GM19438 (cell line): Measurements from ENCODE around the gene DIAPH1.
A peak's percentile ranks its signal among the peaks of the same experiment; 100 is the strongest.

ENCODE experiments used
- ATAC-seq: cut with Tn5 transposase; IDR thresholded peaks from one replicate; pipeline ENCODE4 v1.9.1; 2021; ENCODE audit warnings: low read depth; ENCODE audit not compliant: unreplicated experiment

The DIAPH1 gene

DNA sequence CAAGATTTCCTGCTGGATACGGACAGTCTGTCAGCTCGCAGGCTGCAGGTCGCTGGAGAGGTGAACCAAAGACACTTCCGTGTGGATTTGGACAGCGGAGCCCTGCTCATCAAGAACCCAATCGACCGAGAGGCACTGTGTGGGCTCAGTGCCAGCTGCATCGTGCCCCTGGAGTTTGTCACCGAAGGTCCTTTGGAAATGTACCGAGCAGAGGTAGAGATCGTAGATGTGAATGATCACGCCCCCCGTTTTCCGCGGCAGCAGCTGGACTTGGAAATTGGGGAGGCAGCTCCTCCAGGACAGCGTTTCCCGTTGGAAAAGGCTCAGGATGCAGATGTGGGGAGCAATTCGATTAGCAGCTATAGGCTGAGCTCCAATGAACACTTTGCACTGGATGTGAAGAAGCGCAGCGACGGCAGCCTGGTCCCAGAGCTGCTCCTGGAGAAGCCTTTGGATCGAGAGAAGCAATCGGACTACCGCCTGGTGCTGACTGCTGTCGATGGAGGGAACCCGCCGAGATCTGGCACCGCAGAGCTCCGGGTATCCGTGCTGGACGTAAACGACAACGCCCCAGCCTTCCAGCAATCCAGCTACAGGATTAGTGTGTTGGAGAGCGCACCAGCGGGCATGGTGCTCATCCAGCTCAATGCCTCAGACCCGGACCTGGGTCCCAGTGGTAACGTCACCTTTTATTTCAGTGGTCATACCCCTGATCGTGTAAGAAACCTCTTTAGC, 133.3 kb downstream of the DIAPH1 start:
- ATAC-seq, result no peak

GRCh38 chr5:141484641-141485311, 134.0 kb downstream of the DIAPH1 start, which contains the start of gene PCDHGC4:
Gene PCDHGC4, plus strand, starts transcription at chr5:141485030. Its CDS starts 144 bp downstream, at chr5:141485174.
- ATAC-seq, result no peak

DNA sequence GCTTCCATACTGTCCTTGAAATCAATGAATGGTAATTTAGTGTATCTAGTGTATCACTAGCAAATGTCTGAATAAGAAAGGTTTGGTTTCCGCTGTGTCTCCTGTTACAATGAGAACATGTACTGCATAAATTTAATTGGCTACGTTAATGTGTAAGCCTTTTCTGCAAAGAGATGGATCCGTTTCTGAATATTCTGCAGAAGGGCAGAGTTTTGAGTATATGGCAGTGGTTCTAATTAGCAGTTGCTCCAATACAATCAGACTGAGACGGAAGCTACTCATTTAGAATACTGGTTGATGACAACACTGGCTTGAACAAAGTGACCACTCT, 134.5 kb downstream of the DIAPH1 start:
- no peak for ATAC-seq

GRCh38 chr5:141483902-141484301, 134.9 kb downstream of the DIAPH1 start:
- ATAC-seq, result no peak

DNA sequence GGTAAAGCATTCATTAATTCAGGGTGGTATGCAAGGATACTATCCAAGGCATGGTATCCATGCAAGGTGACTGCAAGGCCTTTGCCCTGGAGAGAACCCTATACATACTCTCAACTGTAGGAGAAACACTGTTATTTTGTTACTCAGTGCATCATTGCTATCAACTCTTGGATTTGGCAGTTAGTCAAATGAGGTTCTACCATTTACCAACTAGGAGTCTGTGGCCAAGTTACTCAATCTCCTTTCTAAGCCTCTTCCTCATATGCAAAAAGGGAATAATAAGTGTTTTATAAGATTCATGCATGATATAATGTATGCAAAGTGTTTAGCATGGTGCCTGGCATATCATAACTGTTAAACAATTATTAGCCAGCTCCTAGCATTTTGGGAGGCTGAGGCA, 139.0 kb downstream of the DIAPH1 start:
- ATAC-seq, result no peak

GRCh38 chr5:141478321-141478945, 140.4 kb downstream of the DIAPH1 start:
- ATAC-seq, result no peak

DNA sequence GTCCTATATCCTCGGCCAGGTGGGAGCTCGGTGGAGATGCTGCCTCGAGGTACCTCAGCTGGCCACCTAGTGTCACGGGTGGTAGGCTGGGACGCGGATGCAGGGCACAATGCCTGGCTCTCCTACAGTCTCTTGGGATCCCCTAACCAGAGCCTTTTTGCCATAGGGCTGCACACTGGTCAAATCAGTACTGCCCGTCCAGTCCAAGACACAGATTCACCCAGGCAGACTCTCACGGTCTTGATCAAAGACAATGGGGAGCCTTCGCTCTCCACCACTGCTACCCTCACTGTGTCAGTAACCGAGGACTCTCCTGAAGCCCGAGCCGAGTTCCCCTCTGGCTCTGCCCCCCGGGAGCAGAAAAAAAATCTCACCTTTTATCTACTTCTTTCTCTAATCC, 141.0 kb downstream of the DIAPH1 start:
- ATAC-seq, result no peak

- ATAC-seq, result no peak
These were observed 141.7 kb downstream of the DIAPH1 start for GRCh38 chr5:141477044-141477575.

- peak; percentile 42 for ATAC-seq
These were observed 142.5 kb downstream of the DIAPH1 start for GRCh38 chr5:141476132-141476911.

DNA sequence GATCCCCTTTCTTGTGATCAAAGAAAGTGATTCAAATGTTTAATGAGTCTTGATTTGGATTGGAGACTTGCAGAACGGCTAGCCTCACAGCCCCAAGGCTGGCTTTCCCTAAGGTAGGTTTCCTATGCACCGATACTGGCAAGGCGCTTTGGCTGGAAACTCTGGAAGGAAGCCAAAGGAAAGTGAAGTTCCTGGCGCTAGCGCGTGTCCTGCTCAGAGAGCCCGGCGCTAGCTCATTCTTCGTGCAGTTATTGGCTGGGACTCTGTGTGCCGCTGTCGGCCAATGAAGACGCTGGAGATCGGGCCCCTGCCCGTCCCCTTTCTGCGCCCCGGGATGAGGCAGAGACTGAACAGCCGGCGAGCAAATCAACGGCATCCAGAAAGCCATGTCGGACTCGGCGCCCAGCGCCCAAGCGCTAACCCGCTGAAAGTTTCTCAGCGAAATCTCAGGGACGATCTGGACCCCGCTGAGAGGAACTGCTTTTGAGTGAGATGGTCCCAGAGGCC, 143.1 kb downstream of the DIAPH1 start, which contains the start of gene PCDHGC3:
Gene PCDHGC3, plus strand, starts transcription at position 342 of the 507 bp plus-strand sequence. Its CDS starts 151 bp downstream, at position 493.
- ATAC-seq, result peak; percentile 95

GRCh38 chr5:141465351-141465750, 153.4 kb downstream of the DIAPH1 start:
- no peak for ATAC-seq
